GM20000 (cell line): Measurements from ENCODE around the gene SERPINB6.
"Not testable (repeated sequence)": the region's sequence is repeated elsewhere in the genome, so short reads cannot be mapped to it uniquely, and the experiment has no call there.

ENCODE experiments used
- DNase-seq: peaks from one replicate; pipeline ENCODE4 v3.0.0; 2012; ENCODE audit warnings: low spot score
- TF ChIP-seq, protein P1 (sequence below): IDR thresholded peaks from 2 replicates; pipeline ENCODE4 v1.5.1; 2012; ENCODE audit warnings: mild to moderate bottlenecking, control low read depth; ENCODE audit errors: extremely low read depth, missing control alignments

The SERPINB6 gene

DNA sequence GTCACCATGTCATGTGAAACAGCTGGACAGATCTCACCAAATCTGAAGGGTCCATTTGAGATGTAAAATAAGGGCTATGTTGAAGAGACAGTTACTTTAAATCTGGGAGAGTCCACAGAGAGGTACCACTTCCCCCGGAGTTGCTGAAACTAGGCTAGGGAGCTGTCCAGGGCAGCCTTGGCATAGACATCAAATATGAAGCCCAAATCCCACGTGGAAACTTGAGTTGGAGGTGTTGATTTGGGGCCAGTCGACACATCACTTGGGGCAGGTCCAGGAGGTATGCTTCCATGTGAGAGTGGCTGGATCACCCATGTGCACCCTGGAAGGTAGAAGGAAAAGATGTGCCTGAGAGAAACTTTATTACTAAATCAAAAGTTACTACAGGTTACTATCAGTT, 56.2 kb downstream of the SERPINB6 start:
- TF ChIP-seq, protein P1, sequence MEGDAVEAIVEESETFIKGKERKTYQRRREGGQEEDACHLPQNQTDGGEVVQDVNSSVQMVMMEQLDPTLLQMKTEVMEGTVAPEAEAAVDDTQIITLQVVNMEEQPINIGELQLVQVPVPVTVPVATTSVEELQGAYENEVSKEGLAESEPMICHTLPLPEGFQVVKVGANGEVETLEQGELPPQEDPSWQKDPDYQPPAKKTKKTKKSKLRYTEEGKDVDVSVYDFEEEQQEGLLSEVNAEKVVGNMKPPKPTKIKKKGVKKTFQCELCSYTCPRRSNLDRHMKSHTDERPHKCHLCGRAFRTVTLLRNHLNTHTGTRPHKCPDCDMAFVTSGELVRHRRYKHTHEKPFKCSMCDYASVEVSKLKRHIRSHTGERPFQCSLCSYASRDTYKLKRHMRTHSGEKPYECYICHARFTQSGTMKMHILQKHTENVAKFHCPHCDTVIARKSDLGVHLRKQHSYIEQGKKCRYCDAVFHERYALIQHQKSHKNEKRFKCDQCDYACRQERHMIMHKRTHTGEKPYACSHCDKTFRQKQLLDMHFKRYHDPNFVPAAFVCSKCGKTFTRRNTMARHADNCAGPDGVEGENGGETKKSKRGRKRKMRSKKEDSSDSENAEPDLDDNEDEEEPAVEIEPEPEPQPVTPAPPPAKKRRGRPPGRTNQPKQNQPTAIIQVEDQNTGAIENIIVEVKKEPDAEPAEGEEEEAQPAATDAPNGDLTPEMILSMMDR = no peak
- no peak for DNase-seq

GRCh38 chr6:2914318-2914660, 57.1 kb downstream of the SERPINB6 start:
- DNase-seq = no peak
- TF ChIP-seq, protein P1 = no peak

DNA sequence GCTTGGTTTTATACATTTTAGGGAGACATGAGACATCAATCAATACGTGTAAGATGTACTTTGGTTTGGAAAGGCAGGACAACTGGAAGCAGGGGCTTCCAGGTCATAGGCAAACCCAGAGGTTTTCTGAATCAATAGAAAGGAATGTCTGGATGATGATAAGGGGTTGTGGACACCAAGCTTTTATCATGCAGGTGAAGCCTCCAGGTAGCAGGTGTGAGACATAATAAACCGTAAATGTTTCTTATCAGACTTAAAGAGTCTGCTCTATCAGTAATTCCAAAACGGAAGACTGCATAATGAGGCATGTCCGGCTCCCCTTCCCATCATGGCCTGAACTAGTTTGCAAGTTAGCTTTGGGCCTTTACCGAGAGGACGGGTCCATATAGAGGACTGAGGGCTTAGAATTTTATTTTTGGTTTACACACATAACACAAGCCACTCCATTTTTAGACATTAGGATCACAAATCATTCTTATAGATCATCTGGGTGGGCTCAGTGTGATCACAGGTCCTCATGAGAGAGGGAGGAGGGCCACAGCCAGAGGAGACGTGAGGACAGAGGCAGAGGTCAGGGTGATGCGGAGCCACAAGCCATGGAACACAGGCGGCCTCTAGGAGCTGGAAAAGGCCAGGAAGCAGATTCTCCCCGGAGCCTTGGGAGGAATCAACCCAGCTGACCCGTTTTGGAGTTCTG, 57.6 kb downstream of the SERPINB6 start:
- TF ChIP-seq, protein P1 = no peak
- DNase-seq = no peak

DNA sequence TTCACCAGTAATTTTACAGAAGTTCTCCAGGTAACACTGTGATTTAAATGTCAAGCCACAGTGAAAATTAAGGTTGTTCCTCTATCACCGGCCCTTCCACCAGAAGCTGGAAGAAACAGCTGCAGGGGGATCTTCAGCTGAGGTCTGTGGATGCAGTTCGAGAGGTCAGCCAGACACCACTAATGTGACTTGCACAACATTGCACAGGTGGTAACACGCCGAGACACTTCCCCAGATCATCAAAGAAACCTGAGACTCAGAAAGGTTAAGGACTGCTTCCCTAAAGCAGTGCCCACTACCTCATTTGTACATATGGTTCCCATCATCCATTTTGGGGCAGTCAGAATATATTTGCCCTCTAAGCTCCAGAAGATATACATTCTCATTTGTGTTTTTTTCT, 60.2 kb downstream of the SERPINB6 start:
- DNase-seq = no peak
- TF ChIP-seq, protein P1 = no peak

- no peak for DNase-seq
- TF ChIP-seq, protein P1 = no peak
Observed at GRCh38 chr6:2909718-2910117, 61.6 kb downstream of the SERPINB6 start.

DNA sequence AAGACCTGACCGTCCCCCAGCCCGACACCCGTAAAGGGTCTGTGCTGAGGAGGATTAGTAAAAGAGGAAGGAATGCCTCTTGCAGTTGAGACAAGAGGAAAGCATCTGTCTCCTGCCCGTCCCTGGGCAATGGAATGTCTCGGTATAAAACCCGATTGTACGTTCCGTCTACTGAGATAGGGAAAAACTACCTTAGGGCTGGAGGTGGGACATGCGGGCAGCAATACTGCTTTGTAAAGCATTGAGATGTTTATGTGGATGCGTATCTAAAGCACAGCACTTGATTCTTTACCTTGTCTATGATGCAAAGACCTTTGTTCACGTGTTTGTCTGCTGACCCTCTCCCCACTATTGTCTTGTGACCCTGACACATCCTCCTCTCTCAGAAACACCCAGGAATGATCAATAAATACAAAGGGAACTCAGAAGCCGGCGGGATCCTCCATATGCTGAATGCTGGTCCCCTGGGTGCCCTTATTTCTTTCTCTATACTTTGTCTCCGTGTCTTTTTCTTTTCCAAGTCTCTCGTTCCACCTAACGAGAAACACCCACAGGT, 62.2 kb downstream of the SERPINB6 start:
- not testable (repeated sequence) for DNase-seq

DNA sequence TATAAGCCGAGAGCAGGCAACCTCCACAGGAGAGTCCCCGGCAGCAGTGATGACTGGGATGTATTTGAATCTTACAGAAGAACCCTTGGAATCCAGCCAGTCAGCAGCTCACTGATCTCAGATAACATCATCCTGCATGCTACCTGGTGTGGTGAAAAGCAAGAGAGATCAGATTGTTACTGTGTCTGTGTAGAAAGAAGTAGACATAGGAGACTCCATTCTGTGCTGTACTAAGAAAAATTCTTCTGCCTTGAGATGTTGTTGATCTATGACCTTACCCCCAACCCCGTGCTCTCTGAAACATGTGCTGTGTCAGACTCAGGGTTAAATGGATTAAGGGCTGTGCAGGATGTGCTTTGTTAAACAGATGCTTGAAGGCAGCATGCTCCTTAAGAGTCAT, 62.9 kb downstream of the SERPINB6 start:
- not testable (repeated sequence) for DNase-seq

DNA sequence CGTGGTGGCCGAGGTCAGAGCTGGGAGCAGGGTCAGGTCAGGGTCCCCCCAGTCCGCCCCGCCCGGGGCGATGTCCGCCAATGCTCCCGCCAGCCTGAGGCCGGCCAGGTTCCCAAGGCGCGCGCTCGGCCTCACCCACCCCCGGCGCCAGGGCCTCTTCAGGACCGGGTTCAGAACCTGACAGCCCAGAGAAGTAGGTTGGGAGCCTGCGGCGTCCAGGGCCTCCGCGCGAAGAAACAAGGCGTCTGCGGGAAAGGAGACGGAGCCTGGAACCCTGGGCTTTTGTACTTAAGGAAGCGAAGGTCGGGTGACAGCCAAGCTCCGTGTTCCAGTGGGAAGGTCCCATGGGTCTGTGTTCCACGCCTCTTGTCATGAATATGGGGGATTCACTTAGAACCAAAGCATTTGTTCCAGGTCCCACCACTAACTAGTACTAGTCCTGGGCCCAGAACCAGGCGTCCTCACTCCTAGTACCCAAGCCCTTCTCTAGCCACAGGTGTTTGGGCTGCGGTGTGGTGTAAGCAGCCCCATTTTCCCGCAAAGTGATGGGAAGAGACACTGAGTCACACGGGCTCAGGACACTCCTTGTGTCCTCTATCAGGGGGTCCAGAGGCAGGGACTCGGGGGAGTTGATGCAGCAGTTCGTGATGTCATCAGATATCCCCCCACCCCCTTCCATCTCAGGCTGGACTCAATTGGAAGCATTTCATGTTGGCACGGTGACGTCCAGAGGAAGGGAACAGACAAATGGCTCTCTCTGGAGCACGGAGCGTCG, 67.8 kb downstream of the SERPINB6 start:
- not testable (repeated sequence) for DNase-seq

DNA sequence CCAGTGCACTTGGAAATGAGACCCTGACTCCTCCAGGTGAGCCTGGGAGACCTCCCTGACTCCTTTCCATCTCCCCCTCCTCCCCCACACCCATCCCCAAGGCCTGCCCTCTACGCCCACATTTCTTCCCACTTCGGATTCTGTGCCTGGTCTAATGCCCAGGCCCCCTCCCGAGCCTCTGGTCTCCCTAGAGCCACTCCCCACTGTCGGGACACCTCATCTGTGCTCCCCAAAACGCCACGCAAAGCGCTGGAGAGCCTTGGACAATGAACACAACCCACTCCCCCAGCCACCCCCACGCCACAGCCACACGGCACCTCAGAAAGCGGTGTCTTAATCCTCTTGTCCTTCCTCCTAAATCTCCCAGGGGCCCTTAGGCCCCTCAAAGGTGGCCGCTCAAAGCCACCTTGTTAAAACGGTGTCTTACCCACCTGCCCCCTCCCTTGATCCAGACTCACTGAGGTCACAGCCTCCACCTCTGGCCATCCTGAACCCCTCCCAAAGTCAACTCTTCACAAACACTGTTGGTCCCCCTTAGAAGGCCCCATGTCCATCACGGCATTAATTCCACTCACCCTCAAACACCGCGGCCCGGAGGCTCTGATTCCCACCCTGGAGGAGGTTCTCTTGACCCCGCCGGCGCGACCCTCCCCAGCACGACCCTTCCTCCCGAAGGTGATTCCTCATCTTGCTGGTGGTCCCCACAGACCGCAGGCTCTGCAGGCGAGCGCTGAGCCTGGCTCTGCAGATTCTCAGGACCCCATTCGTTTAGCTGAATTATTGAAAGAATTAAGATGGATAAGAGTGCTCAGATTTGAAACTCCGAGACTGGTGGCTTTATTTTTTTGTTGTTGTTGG, 69.5 kb downstream of the SERPINB6 start:
- DNase-seq = not testable (repeated sequence)
